Fibroblast of lung (primary cell): ENCODE results near the gene CHSY1. TPM values are rescaled to one million over a fixed set of nuclear protein-coding genes. Genes with fewer than 3 reads are reported as not detected.

Experiments
- DNase-seq, 2 donors: peaks; one replicate each; pipeline versions ENCODE4 v3.0.0 to v3.0.0-alpha.2; 2010; ENCODE audit warnings: low read depth in 2 of 2
- H2AFZ ChIP-seq: 2 replicates; pipeline ENCODE4 v1.5.1; 2012; ENCODE audit warnings: low read length, control low read depth, inconsistent platforms
- H3K27ac ChIP-seq: 2 replicates; pipeline ENCODE4 v1.5.1; 2011; ENCODE audit warnings: low read length, control low read depth; ENCODE audit not compliant: insufficient read depth
- H3K27me3 ChIP-seq: 2 replicates; pipeline ENCODE4 v1.5.1; 2011; ENCODE audit warnings: mild to moderate bottlenecking, low read length; ENCODE audit not compliant: control insufficient read depth, insufficient read depth
- H3K36me3 ChIP-seq: 2 replicates; pipeline ENCODE4 v1.5.1; 2011; ENCODE audit warnings: low read length; ENCODE audit not compliant: control insufficient read depth, insufficient read depth
- H3K4me1 ChIP-seq: 2 replicates; pipeline ENCODE4 v1.5.1; 2011; ENCODE audit warnings: low read length; ENCODE audit not compliant: control insufficient read depth, insufficient read depth; ENCODE audit errors: extremely low read depth
- H3K4me2 ChIP-seq: 2 replicates; pipeline ENCODE4 v1.5.1; 2011; ENCODE audit warnings: low read length, control low read depth; ENCODE audit not compliant: insufficient read depth; ENCODE audit errors: extremely low read depth
- H3K4me3 ChIP-seq, 4 experiments: fragments of 200-600 bp in 1 of 4; sonication (generic) in 1 of 4; replicated peaks in 1 of 4; 2 replicates each; pipeline ENCODE4 v1.5.1; 2011 to 2016; ENCODE audit warnings: low read length in 4 of 4, low read depth in 3 of 4, mild to moderate bottlenecking in 3 of 4, control low read depth in 2 of 4, inconsistent platforms in 1 of 4, mixed read lengths in 1 of 4; ENCODE audit not compliant: insufficient read depth in 1 of 4; ENCODE audit errors: control extremely low read depth in 1 of 4
- H3K79me2 ChIP-seq: 2 replicates; pipeline ENCODE4 v1.5.1; 2012; ENCODE audit warnings: mild to moderate bottlenecking, low read length, inconsistent platforms; ENCODE audit not compliant: control insufficient read depth, insufficient read depth
- H3K9ac ChIP-seq: 2 replicates; pipeline ENCODE4 v1.5.1; 2011; ENCODE audit warnings: mild to moderate bottlenecking, low read length, control low read depth; ENCODE audit not compliant: insufficient read depth
- H3K9me3 ChIP-seq: 2 replicates; pipeline ENCODE4 v1.5.1; 2012; ENCODE audit warnings: low read depth, low read length; ENCODE audit not compliant: control insufficient read depth, insufficient read depth
- H4K20me1 ChIP-seq: 2 replicates; pipeline ENCODE4 v1.5.1; 2011; ENCODE audit warnings: low read length; ENCODE audit not compliant: control insufficient read depth, insufficient read depth; ENCODE audit errors: extremely low read depth
- EZH2 ChIP-seq: IDR thresholded peaks from 2 replicates; pipeline ENCODE4 v1.5.1; 2012; ENCODE audit warnings: low read length, control low read depth, mild to moderate bottlenecking; ENCODE audit errors: missing control alignments
- polyA plus RNA-seq, 2 donors: library from polyadenylated mRNA; depleted of rRNA in 1 of 2; stranded (reverse) in 1 of 2; unstranded in 1 of 2; fragments of >200 nt; gene quantifications; 2 replicates each; pipeline ENCODE4 v1.2.1, GENCODE V29; 2011 to 2012; ENCODE audit warnings: missing spikeins in 1 of 2
- total RNA-seq: library from RNA; depleted of rRNA; stranded (reverse); fragments of >200 nt; gene quantifications from 2 replicates; pipeline ENCODE4 v1.2.1, GENCODE V29; 2014
- TF ChIP-seq, protein P1 (sequence below), 2 donors: IDR thresholded peaks in 1 of 2; conservative IDR thresholded peaks in 1 of 2; 1 replicate in 1 of 2; 2 replicates in 1 of 2; pipeline ENCODE4 v1.5.1; 2011 to 2012; ENCODE audit warnings: low read length in 2 of 2, control low read depth in 1 of 2, inconsistent platforms in 1 of 2, low read depth in 1 of 2, mild to moderate bottlenecking in 1 of 2

The CHSY1 gene
- total and polyA plus RNA-seq, 2 donors (not counting 1 experiment from before 2014, with no cell fraction given): 28.6 to 57.0 TPM

GRCh38 chr15:101156509-101157159 is 95.2 kb downstream of the CHSY1 start:
- Histone ChIP-seq H4K20me1 (no peaks in the 10 kb centered on the region), H3K9ac (no peak overlapping the region), H3K36me3 (no peaks in the 10 kb centered on the region), H2AFZ (no peak overlapping the region), H3K4me3 (no peak overlapping the region), H3K9me3 (no peaks in the 10 kb centered on the region), H3K27me3 (no peaks in the 10 kb centered on the region), H3K4me2 (no peak overlapping the region), H3K4me1 (no peaks in the 10 kb centered on the region), H3K27ac (no peak overlapping the region), H3K79me2 (no peaks in the 10 kb centered on the region)
- TF ChIP-seq, protein P1, sequence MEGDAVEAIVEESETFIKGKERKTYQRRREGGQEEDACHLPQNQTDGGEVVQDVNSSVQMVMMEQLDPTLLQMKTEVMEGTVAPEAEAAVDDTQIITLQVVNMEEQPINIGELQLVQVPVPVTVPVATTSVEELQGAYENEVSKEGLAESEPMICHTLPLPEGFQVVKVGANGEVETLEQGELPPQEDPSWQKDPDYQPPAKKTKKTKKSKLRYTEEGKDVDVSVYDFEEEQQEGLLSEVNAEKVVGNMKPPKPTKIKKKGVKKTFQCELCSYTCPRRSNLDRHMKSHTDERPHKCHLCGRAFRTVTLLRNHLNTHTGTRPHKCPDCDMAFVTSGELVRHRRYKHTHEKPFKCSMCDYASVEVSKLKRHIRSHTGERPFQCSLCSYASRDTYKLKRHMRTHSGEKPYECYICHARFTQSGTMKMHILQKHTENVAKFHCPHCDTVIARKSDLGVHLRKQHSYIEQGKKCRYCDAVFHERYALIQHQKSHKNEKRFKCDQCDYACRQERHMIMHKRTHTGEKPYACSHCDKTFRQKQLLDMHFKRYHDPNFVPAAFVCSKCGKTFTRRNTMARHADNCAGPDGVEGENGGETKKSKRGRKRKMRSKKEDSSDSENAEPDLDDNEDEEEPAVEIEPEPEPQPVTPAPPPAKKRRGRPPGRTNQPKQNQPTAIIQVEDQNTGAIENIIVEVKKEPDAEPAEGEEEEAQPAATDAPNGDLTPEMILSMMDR (conservative IDR thresholded peaks at IDR 0.05 in 1 of 2, IDR thresholded peaks at IDR 0.05 in 1 of 2; ENCODE audit: low read depth in 1 of 2, low read length in 2 of 2): no peak
- TF ChIP-seq EZH2: no peak
- DNase-seq: peak in 1 of 2 donors; percentile 55

DNA sequence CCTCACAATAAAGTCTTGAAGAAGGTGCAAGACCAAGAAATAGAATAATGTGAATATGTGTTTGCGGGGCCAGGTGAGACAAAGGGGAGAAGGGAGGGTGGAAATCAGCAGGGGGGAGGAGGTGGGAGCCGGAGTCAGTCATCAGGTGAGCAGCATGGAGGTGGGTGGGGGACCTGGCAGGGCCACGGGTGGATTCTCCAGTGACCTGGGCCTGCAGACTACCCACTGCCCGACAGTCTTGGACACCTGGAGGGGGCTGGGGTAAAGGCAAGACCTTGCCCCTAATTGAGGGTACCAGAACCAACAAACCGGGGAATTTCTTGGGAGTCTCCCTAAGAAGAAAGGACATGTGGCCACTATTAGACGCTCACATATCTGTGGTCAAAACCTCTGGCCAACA is 95.8 kb downstream of the CHSY1 start:
- no peak overlapping the region for H3K4me2 ChIP-seq
- no peaks in the 10 kb centered on the region for H4K20me1 ChIP-seq
- H3K79me2 ChIP-seq: no peaks in the 10 kb centered on the region
- no peak for DNase-seq
- H2AFZ ChIP-seq: no peak overlapping the region
- H3K9ac ChIP-seq: no peak overlapping the region
- H3K27me3 ChIP-seq: no peaks in the 10 kb centered on the region
- H3K4me1 ChIP-seq: no peaks in the 10 kb centered on the region
- TF ChIP-seq EZH2: no peak
- TF ChIP-seq, protein P1 (conservative IDR thresholded peaks at IDR 0.05 in 1 of 2, IDR thresholded peaks at IDR 0.05 in 1 of 2; ENCODE audit: low read depth in 1 of 2, low read length in 2 of 2): no peak
- no peak overlapping the region for H3K27ac ChIP-seq
- no peaks in the 10 kb centered on the region for H3K36me3 ChIP-seq
- no peaks in the 10 kb centered on the region for H3K9me3 ChIP-seq
- H3K4me3 ChIP-seq: no peak overlapping the region

DNA sequence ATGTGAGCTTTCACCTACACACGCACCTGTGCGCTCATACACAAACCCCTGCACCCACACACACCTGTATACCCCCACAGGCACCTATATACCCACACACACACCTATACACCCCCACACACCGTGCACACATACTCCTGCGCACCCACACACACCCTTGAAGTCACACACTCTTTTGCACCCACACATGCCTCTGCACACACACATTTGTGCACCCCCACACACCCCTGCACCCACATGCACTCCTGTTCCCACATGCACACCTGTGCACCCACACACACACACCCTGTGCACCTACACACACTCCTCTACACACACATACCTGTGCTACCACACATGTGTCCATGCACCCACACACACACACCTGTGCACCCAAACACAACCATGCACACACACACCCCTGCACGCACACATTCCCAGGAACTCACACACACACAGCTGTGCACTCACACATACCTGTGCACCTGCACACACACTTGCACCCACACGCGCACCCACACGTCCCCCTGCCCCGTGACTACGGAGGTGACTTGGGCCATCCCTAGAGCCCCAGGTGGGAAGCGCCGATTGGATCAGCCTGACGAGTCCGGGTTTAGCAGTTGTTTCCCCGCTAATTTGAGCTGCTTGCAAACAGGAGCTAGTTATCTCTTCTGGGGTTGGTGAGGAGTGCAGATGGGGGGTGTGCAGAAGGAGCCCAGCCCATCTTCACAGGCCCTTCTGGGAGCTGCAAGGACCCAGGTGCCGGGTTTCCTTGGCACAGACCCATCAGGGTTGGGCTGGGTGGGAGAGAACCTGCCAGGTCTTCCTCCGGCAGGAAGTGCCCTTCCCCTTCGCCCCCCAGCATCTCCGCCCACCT is 97.8 kb downstream of the CHSY1 start:
- no peak for DNase-seq
- Histone ChIP-seq H2AFZ (no peak overlapping the region), H3K36me3 (no peaks in the 10 kb centered on the region), H3K27me3 (no peaks in the 10 kb centered on the region), H3K9ac (no peak overlapping the region), H3K4me1 (no peaks in the 10 kb centered on the region), H3K79me2 (no peaks in the 10 kb centered on the region), H4K20me1 (no peaks in the 10 kb centered on the region), H3K4me2 (no peak overlapping the region), H3K27ac (no peak overlapping the region), H3K9me3 (no peaks in the 10 kb centered on the region), H3K4me3 (no peak overlapping the region)
- TF ChIP-seq, protein P1 (conservative IDR thresholded peaks at IDR 0.05 in 1 of 2, IDR thresholded peaks at IDR 0.05 in 1 of 2; ENCODE audit: low read depth in 1 of 2, low read length in 2 of 2): no peak
- no peak for TF ChIP-seq EZH2
